B cell (primary cell): ENCODE measurements around the gene TET3.

Source experiments
- EZH2 ChIP-seq: IDR thresholded peaks from 2 replicates; pipeline ENCODE4 v1.6.1; 2012; ENCODE audit warnings: borderline replicate concordance, low read depth, mild to moderate bottlenecking, moderate library complexity, low read length; ENCODE audit not compliant: insufficient read depth, poor library complexity, severe bottlenecking
- TF ChIP-seq, protein P1 (sequence below): fragments of 200-600 bp; IDR thresholded peaks from one replicate; pipeline ENCODE4 v1.8.0; 2022; ENCODE audit warnings: antibody characterized with exemption, mild to moderate bottlenecking

DNA sequence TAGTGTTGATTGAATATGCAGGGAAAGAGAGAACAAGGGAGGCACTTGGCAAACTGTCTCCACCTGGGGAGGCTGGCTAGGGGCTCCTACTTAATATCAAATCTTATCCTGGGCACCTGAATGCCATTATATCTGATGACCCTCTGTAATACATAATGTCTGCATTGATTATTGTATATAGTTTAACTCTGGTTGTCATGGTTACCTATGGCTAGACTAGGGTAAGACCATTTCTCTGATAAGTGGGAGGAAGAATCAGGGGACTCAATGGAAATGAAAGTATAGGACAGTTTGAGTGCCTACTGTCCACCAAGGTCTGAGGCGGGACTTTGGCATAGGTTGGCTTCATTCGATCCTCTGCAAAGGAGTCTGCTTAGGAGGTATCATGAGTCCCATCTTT is 7.2 kb upstream of the TET3 start:
- TF ChIP-seq, protein P1, sequence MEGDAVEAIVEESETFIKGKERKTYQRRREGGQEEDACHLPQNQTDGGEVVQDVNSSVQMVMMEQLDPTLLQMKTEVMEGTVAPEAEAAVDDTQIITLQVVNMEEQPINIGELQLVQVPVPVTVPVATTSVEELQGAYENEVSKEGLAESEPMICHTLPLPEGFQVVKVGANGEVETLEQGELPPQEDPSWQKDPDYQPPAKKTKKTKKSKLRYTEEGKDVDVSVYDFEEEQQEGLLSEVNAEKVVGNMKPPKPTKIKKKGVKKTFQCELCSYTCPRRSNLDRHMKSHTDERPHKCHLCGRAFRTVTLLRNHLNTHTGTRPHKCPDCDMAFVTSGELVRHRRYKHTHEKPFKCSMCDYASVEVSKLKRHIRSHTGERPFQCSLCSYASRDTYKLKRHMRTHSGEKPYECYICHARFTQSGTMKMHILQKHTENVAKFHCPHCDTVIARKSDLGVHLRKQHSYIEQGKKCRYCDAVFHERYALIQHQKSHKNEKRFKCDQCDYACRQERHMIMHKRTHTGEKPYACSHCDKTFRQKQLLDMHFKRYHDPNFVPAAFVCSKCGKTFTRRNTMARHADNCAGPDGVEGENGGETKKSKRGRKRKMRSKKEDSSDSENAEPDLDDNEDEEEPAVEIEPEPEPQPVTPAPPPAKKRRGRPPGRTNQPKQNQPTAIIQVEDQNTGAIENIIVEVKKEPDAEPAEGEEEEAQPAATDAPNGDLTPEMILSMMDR, result no peak
- TF ChIP-seq EZH2, result no peak
